Measurements from ENCODE around the gene HFE.

Gene HFE

DNA sequence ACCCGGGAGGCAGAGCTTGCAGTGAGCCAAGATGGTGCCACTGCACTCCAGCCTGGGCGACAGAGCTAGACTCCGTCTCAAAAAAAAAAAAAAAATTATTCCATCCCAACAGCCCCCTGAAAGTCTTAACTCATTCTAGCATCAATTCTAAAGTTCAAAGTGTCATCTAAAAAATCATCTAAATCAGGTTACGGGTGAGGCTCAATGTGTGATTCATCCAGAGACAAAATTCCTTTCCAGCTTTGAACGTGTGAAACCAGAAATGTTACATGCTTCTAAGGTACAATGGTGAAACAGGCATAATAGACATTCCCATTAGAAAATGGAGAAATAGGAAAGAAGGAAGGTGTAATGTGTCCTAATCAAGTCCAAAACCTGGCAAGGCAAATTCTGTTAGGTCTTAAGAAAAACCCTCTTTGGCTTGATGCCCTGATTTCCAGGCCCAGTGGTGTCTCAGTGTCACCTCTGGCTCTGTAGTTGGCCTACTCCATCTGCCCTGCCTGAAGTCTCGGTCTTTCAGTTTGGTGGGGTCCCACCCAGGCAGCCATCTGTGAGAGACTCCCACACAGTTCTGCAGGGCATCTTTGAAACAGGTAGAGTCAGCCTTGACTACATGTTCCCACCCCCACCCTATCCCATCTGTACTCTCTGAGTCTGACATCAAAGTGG, 43.5 kb downstream of the HFE start:
- TF ChIP-seq, protein P1, sequence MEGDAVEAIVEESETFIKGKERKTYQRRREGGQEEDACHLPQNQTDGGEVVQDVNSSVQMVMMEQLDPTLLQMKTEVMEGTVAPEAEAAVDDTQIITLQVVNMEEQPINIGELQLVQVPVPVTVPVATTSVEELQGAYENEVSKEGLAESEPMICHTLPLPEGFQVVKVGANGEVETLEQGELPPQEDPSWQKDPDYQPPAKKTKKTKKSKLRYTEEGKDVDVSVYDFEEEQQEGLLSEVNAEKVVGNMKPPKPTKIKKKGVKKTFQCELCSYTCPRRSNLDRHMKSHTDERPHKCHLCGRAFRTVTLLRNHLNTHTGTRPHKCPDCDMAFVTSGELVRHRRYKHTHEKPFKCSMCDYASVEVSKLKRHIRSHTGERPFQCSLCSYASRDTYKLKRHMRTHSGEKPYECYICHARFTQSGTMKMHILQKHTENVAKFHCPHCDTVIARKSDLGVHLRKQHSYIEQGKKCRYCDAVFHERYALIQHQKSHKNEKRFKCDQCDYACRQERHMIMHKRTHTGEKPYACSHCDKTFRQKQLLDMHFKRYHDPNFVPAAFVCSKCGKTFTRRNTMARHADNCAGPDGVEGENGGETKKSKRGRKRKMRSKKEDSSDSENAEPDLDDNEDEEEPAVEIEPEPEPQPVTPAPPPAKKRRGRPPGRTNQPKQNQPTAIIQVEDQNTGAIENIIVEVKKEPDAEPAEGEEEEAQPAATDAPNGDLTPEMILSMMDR (IDR thresholded peaks at IDR 0.05; ENCODE audit: borderline replicate concordance, insufficient read depth, low read depth, low read length), result no peak
- H3K4me3 ChIP-seq (ENCODE audit: low read depth, low read length), result no peak overlapping the region

DNA sequence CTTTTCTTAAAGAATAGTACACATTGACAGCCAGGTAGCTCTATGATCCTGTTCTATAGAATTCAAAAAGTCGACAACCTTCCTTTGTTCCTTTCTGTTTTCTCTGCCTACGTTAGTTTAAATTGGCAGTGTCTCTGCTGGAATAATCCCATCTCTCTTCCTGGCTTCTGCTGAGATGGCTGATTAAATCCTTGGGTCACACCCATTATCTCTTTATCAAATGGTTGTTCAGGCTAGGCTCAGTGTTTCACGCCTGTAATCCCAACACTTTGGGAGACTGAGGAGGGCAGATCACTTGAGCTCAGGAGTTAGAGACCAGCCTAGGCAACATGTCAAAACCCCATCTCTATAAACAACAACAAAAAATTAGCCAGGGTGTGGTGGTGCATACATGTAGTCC, 44.4 kb downstream of the HFE start:
- TF ChIP-seq, protein P1 (IDR thresholded peaks at IDR 0.05; ENCODE audit: borderline replicate concordance, insufficient read depth, low read depth, low read length), result no peak

DNA sequence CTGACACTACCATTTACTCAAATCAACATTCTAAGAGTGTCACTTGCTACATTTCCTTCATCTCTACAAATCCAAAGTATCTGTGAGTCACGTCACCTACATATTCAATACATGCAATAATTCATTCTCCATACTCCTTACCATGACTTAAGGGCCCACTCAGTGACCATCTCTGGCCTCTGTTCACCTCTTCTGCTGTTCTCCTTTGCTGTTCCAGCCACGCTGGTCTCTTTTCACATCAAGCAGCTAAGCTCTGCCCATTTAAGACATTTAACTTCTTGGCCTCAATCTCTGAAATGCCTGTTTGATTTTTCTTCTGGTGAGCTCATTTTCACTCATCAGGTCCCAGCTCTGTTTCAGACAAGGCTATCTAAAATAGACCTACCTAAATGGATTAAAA, 46.5 kb downstream of the HFE start:
- TF ChIP-seq, protein P1 (IDR thresholded peaks at IDR 0.05; ENCODE audit: borderline replicate concordance, insufficient read depth, low read depth, low read length), result no peak
- no peak overlapping the region for H3K4me3 ChIP-seq (ENCODE audit: low read depth, low read length)

More for the DNA sequence above, 44.4 kb downstream of the HFE start:
- H3K4me3 ChIP-seq (ENCODE audit: low read depth, low read length), result no peak overlapping the region

DNA sequence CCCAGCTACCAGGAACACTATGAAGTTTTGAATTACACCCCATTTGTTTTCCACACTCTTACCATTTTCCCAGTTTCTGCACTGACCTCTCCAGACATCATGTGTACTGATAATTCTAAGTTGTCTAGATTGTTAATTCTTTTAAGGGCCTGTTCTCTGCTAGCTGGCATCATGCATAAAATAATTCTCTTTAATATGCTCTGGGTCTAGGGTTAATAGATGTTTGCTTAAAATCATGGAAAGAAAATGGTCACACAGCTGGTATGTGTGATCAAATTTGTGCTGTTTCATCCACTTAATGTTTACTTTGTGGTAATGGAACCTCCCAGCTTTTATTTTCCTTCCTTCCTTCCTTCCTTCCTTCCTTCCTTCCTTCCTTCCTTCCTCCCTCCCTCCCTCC, 49.1 kb downstream of the HFE start:
- TF ChIP-seq, protein P1 (IDR thresholded peaks at IDR 0.05; ENCODE audit: borderline replicate concordance, insufficient read depth, low read depth, low read length), result no peak
- H3K4me3 ChIP-seq (ENCODE audit: low read depth, low read length), result no peak overlapping the region

DNA sequence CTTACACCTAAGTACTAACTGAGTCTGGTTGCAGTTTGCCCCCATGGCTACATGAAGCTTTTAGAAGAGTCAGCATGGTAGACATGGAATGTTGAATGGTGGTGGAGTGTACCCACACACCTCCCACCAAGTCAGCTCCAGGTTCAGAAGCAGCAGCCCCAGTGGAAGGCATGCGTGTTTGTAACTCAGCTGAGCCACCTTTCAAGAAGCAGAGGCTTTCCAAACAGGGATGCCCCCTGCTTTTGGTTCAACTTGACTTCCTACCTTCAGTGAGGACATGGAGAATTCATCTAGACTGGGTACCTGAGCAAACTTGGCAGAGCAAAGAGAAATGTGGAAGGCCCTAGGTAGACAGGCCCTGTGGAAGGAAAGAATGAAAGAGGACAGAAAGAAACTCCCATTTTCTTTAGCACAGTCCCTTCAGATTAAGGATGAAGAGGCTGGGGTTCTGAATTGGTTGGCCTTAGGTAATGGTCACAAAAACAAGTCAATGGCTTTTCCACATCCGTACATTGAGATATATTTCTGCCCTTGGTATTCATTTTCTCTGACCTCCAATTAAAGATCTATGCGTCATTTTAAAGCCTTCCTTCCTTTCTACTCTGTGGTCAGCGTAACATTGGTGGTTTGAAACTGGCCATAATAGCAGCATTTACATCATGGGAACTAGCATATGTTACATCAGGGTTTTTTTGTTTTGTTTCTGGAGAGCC, 53.2 kb downstream of the HFE start:
- TF ChIP-seq, protein P1 (IDR thresholded peaks at IDR 0.05; ENCODE audit: borderline replicate concordance, insufficient read depth, low read depth, low read length), result no peak
- no peak overlapping the region for H3K4me3 ChIP-seq (ENCODE audit: low read depth, low read length)

DNA sequence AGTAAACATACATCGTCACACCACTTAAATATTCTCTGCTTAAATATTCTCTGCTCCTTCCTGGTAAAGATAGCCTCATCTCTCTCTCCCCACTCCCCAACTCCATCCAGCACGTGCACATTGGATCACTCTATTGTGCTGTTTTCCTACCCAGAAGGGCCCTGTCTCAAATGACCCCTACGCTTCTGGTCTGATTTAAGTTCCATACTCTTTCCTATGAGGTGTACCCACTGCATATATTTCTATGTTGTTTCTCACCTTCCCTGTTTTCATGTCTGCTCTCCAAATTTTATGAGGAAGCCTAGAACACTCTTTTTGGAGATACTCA, 53.7 kb downstream of the HFE start:
- no peak overlapping the region for H3K4me3 ChIP-seq (ENCODE audit: low read depth, low read length)
- TF ChIP-seq, protein P1 (IDR thresholded peaks at IDR 0.05; ENCODE audit: borderline replicate concordance, insufficient read depth, low read depth, low read length), result no peak

DNA sequence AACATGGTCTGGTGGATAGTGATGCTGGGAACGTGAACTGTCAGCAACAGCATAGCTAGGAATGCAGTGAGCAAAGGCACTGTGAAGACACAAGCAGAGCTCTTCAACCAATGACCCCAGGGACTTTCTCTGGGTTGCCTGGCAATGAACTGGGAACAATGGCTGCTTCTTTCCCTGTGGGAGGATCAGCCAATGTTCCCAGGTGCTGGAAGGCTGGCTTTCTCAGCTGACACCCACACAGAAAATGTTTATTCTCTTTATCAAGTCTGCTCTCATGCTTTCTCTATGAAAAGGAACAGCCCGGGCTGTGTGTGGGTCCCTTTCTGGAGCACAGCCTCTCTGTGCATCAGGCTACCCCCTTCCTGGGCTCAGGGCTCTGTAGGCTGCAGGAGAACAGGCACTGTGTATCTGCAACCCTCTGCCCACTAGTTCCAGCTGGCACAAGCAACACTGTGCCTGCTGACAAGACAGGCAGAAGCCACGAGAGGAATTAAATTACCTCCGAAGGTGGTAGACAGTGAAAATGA, 54.2 kb downstream of the HFE start:
- TF ChIP-seq, protein P1 (IDR thresholded peaks at IDR 0.05; ENCODE audit: borderline replicate concordance, insufficient read depth, low read depth, low read length), result no peak
- no peak overlapping the region for H3K4me3 ChIP-seq (ENCODE audit: low read depth, low read length)

All from GM12875 (cell line).